CD4-positive, alpha-beta T cell treated with Interleukin-4 for 1 hour (primary cell): ENCODE results near the gene CREB3.

Source experiments
- DNase-seq, 2 donors: peaks; one replicate each; pipeline ENCODE4 v3.0.0-alpha.2; 2020 to 2022

CREB3 gene

GRCh38 chr9:35750256-35750531 lies 17.7 kb downstream of the CREB3 start:
- DNase-seq: no peak

GRCh38 chr9:35753466-35753865 lies 21.0 kb downstream of the CREB3 start:
- DNase-seq: no peak

- DNase-seq: no peak
Measured at GRCh38 chr9:35754264-35754663, 21.8 kb downstream of the CREB3 start, which contains the start of gene MSMP. TSS of gene MSMP (minus strand) at chr9:35754276. CDS start at chr9:35754129, 147 bp downstream.

- DNase-seq: no peak
Measured at GRCh38 chr9:35755071-35755470, 22.6 kb downstream of the CREB3 start.

- DNase-seq: peak; percentile 76 to 78
Measured at GRCh38 chr9:35756275-35757225, 24.1 kb downstream of the CREB3 start.

GRCh38 chr9:35757226-35757891 lies 24.9 kb downstream of the CREB3 start:
- no peak for DNase-seq

GRCh38 chr9:35757892-35758275 lies 25.4 kb downstream of the CREB3 start:
- no peak for DNase-seq

- DNase-seq: no peak
Measured at GRCh38 chr9:35758475-35759050, 26.1 kb downstream of the CREB3 start.

GRCh38 chr9:35759795-35760194 lies 27.3 kb downstream of the CREB3 start:
- DNase-seq: no peak

GRCh38 chr9:35760651-35761050 lies 28.2 kb downstream of the CREB3 start:
- no peak for DNase-seq

GRCh38 chr9:35763181-35763580 lies 30.7 kb downstream of the CREB3 start:
- no peak for DNase-seq

- no peak for DNase-seq
Measured at GRCh38 chr9:35763803-35764202, 31.3 kb downstream of the CREB3 start.

- no peak for DNase-seq
Measured at GRCh38 chr9:35766997-35767396, 34.5 kb downstream of the CREB3 start.

- DNase-seq: no peak
Measured at GRCh38 chr9:35767458-35767857, 35.0 kb downstream of the CREB3 start.

- DNase-seq: no peak
Measured at GRCh38 chr9:35769763-35770162, 37.3 kb downstream of the CREB3 start.

- DNase-seq: no peak
Measured at GRCh38 chr9:35771075-35771433, 38.6 kb downstream of the CREB3 start.

GRCh38 chr9:35771534-35771933 lies 39.1 kb downstream of the CREB3 start:
- DNase-seq: no peak

- no peak for DNase-seq
Measured at GRCh38 chr9:35771943-35772342, 39.5 kb downstream of the CREB3 start.

GRCh38 chr9:35774907-35775635 lies 42.6 kb downstream of the CREB3 start:
- DNase-seq: no peak

- no peak for DNase-seq
Measured at GRCh38 chr9:35776018-35776417, 43.6 kb downstream of the CREB3 start.

- no peak for DNase-seq
Measured at GRCh38 chr9:35778496-35778895, 46.0 kb downstream of the CREB3 start.

GRCh38 chr9:35781066-35781465 lies 48.6 kb downstream of the CREB3 start:
- DNase-seq: no peak

GRCh38 chr9:35783418-35783817 lies 51.0 kb downstream of the CREB3 start:
- DNase-seq: no peak
